Renal pelvis (tissue), 4 donors: ENCODE measurements around the gene ITPRIP. TPM values are rescaled to one million over a fixed set of nuclear protein-coding genes. Genes with fewer than 3 reads are reported as not detected.
A peak's percentile ranks its signal among the peaks of the same experiment; 100 is the strongest.

Experiments used
- DNase-seq: peaks from one replicate; pipeline ENCODE4 v3.0.0-alpha.2; 2013
- polyA plus RNA-seq, 3 donors: library from polyadenylated mRNA; unstranded; fragments of 120-200 nt; gene quantifications; one replicate each; pipeline ENCODE4 v1.2.1, GENCODE V29; 2013; ENCODE audit not compliant: insufficient read length in 3 of 3

ITPRIP gene
- polyA plus RNA-seq, 3 donors, result 7.7 to 11.6 (median 11.0) TPM

DNA sequence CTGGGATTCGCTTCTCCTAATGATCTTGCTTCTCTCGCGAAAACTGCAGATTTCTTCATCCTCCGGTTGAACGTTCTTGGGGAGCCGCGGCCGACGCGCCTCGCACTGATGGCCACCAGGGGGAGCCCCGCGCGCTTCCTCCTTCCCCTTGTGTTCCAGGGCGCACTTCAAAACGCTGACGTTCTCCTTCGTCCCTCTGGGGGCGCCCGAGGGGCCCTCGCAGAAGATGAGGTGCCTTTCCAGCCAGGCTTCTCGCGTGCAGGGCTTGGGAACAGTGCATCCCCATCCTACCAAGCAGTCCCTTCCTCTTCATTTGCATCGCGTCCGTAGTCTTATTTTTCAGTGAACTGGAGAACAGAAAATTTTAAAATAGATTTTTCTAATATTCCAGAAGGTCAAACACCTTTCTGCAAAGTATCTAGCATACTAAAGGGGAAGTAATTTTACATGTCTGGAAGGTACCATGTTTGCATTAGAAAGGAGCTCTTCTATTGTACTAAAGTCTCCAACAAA lies 46.8 kb downstream of the ITPRIP start:
- DNase-seq, result peak; percentile 84

DNA sequence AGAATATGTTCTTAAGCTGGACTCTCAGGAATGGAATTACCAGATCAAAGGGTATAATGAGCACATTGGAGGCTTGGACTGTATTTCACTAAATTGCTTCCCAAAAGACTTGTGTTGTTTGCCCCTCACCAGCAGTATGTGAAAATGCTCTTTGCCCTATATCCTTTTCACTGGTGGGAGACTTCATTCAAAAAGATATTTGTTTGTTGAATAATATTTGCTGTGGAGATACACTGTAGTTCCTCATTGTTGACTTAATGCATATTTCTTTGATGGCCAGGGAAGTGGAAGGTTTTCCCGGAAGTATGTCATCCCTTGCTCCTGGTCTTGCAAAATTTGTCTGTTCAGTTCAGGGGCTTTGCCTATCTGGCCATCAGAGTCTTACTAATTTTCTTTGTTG lies 49.9 kb downstream of the ITPRIP start:
- no peak for DNase-seq

DNA sequence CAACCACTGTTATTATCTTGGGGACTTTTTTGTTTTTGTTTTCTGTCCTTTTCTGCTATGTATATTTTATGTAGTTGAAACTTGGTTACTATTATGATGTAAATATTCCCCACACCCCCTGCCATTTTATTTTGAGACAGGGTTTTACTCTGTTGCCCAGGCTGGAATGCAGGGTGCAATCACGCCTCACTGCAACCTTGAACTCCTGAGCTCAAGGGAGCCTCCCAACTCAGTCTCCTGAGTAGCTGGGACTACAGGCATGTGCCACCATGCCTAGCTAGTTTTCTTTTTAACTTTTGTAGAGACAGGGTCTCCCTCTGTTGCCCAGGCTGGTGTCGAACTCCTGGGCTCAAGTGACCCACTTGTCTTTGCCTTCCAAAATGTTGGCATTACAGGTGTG lies 51.3 kb downstream of the ITPRIP start:
- DNase-seq, result no peak

DNA sequence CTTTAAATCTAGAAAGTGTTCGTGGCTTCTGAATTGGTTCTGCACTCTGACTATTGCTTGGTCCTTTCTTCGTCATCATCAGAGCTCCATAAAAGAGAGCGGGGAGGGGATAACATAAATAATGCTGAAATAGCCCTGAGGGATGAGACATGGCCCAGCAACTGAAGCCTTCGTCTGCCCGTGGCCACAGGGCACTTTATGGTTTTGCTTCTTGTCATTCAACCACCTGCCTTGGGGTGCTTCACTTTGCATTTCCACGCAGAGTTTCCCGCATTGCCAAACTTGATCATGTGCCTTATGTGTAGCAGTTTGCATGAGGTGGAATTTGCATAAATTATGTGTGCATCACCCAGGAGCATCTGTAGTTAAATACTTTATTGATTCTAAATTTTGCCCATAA lies 53.4 kb downstream of the ITPRIP start:
- DNase-seq, result no peak

GRCh38 chr10:104281694-104282093 lies 56.6 kb downstream of the ITPRIP start:
- DNase-seq, result no peak

GRCh38 chr10:104279550-104280259 lies 58.6 kb downstream of the ITPRIP start:
- DNase-seq, result no peak

DNA sequence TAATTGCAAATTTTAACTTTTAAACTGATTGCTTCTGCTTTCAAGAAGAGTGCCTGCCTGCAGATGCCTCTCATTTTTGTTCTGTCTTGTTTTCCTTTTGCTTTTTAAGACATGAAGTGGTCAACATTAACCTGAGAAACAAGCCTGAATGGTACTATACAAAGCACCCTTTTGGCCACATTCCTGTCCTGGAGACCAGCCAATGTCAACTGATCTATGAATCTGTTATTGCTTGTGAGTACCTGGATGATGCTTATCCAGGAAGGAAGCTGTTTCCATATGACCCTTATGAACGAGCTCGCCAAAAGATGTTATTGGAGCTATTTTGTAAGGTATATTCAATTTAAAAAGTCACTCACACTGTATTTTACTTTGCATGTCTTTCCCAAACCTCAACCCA lies 60.5 kb downstream of the ITPRIP start:
- DNase-seq, result no peak

DNA sequence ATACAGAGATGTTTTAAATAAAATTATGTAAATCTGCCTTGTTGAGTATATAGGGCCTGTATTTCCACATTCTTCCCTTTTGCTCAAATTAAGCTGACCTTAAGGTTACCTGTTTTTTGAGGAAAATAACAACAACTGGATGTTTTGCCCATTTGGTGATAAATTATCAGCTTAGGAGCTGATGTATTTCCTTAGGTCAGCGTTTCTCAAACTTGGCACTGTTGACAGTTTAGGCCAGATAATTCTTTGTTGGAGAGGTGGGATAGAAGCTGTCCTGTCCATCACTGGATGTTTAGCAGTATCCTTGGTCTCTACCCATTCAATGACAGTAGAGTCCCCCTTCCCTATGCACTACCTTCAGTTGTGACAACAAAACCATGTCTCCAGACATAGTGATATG lies 62.1 kb downstream of the ITPRIP start:
- no peak for DNase-seq

- no peak for DNase-seq
Measured at GRCh38 chr10:104274762-104275721, 63.2 kb downstream of the ITPRIP start.

GRCh38 chr10:104273899-104274575 lies 64.2 kb downstream of the ITPRIP start:
- DNase-seq, result no peak

GRCh38 chr10:104273286-104273685 lies 65.0 kb downstream of the ITPRIP start:
- DNase-seq, result no peak

DNA sequence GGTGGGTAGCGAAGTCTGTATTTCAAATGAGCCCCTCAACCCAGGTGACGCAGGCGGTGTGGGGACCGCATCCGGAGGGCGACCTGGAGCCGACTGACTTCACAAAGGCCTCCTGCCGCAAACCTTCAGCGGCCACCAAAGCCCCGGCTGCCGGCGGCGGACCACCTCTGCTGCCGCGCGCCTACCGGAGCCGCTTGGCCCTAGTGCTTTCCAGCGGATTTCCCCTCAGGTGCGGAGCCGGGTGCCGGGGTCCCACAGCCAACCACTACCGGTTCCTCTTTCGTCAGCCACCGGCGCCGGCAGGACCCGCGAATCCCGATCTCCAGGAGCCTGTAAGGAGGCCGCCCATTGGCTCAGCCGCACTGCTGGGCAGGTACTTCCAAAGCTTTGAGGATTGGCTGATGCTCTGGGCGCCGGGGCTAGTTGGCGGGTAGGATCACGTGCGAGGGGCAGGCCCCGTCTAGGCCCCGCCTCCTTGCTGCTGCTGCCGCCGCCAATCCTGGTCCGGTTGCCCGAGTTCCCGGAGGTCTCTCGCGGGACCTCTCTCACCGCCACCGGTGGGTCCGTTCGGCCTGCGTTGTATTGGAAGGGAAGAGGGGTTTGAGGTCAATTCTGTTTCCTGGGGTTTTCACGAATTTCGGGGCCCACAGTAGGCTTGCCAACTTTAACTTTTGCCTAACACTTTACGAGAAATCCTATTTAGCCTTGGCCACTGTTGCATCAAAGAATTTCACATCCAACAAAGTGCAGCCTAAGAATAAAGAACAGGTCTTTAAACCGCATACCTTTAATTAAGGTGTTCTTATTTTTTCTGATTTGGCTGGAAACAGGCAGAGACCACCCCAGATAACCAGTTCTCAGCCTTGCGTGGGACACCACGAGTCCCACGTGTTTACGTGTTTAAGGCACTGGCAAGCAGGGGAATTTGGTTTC lies 69.3 kb downstream of the ITPRIP start, which contains the start of gene GSTO2:
Gene GSTO2, plus strand, starts transcription at position 472 of the 933 bp plus-strand sequence. CDS start 5,732 bp downstream, outside the sequence.
- DNase-seq, result peak; percentile 98

GRCh38 chr10:104268405-104268712 lies 69.9 kb downstream of the ITPRIP start:
- DNase-seq, result no peak

DNA sequence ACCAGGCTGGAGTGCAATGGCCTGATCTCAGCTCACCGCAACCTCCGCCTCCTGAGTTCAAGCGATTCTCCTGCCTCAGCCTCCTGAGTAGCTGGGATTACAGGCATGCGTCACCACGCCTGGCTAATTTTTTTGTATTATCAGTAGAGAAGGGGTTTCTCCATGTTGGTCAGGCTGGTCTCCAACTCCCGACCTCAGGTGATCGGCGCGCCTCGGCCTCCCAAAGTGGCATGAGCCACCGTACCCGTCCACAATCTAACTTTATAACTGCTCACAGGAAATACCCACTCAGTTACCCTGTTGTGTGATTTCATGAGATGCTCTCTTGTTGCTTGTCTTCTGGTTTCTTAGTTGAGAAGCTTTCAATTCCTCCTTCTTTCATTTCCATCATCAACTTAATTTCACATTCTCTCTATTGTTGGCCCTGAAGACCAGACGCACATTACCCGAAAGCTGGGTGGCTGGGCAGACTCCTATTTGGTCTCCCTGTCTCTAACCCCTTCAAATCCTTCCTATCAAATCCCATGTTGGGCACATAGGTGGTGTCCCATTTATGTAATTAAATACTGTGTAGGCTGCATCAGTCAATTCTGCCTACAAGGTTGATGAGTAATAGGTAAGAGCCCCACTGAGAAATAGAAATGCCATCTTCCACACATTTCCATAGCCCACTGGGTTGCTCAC lies 70.4 kb downstream of the ITPRIP start:
- DNase-seq, result no peak

DNA sequence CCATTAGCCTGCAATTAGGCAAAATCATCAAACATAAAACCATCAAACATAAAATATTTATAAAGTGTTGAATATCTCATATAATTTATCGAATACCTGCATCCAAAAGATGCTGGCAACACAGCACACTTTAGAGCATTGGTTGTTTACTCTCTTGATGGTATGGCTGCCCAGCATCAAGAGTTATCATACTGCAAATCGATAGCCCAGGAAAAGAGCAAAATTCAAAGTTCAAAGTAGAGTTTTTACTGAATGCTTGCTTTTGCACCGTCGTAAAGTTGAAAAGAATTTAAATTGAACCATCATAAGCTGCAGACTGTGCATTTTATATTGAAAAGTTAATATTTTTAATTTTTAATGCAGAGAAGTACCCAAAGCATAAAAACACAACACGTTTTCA lies 73.5 kb downstream of the ITPRIP start:
- no peak for DNase-seq

- no peak for DNase-seq
Measured at GRCh38 chr10:104262055-104262454, 76.2 kb downstream of the ITPRIP start.

- DNase-seq, result no peak
Measured at GRCh38 chr10:104260775-104261115, 77.5 kb downstream of the ITPRIP start.

DNA sequence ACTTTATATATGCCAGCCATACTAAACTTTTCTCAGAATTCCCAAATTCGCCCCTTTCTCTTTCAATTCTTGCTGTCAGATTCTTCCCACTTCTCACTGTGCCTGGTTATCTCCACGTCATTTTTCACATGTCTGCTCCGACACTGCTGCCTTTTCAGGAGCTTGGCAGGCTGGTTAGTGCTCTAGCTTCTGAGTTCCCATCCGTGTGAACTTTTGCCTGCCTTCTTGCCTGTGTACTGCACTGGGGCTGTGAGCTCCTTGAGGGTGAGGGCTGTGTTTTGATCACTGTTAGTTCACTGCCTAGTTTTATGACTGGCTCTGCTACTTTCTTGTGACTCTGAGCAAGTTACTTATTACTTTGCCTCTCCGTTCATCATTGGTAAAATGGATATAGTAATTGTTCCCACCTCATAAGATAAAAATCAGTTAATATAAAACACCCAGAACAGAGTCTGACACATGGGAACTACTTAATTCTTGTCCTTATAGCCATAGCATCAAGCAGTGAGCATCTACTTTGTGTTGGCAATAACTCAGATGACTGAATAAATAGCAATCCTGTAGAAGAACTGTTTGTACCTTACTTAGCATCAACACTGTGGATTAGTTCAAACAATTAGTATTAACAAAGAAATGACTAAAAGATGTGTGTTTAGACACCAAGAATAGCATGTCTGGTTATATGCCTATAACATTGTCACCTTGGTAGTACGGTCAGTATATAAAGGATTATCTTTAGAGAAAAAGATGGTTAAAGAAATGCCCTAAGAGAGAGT lies 78.1 kb downstream of the ITPRIP start:
- DNase-seq, result no peak
